WTC11 (cell line): ENCODE measurements around the gene BNIP2.

ENCODE experiments used
- ATF1 ChIP-seq: sonication (generic); formaldehyde crosslinking; IDR thresholded peaks from 2 replicates; pipeline ENCODE4 v1.8.1; 2023; ENCODE audit warnings: mild to moderate bottlenecking, moderate library complexity, missing genetic modification reagents
- ATF3 ChIP-seq: sonication (generic); formaldehyde crosslinking; conservative IDR thresholded peaks from 2 replicates; pipeline ENCODE4 v1.8.1; 2022; ENCODE audit warnings: mild to moderate bottlenecking, missing genetic modification reagents
- ATF6 ChIP-seq: sonication (generic); formaldehyde crosslinking; IDR thresholded peaks from 2 replicates; pipeline ENCODE4 v1.8.1; 2023; ENCODE audit warnings: mild to moderate bottlenecking, missing genetic modification reagents
- CTCF ChIP-seq: fragments of 200-600 bp; IDR thresholded peaks from 2 replicates; pipeline ENCODE4 v1.8.0; 2022; ENCODE audit warnings: antibody characterized with exemption
- ESRRA ChIP-seq: sonication (generic); formaldehyde crosslinking; IDR thresholded peaks from 2 replicates; pipeline ENCODE4 v1.8.1; 2022; ENCODE audit warnings: mild to moderate bottlenecking, missing genetic modification reagents, borderline replicate concordance
- IRF1 ChIP-seq: sonication (generic); formaldehyde crosslinking; IDR thresholded peaks from 2 replicates; pipeline ENCODE4 v1.8.0; 2023; ENCODE audit warnings: missing genetic modification reagents
- RORB ChIP-seq: fragments of 250-450 bp; sonication (Bioruptor Pico); IDR thresholded peaks from 2 replicates; pipeline ENCODE4 v1.9.0; 2021; ENCODE audit warnings: mild to moderate bottlenecking
- SMAD3 ChIP-seq: sonication (generic); formaldehyde crosslinking; IDR thresholded peaks from 2 replicates; pipeline ENCODE4 v1.8.0; 2022; ENCODE audit warnings: missing genetic modification reagents, mild to moderate bottlenecking, borderline replicate concordance
- STAT6 ChIP-seq: sonication (generic); formaldehyde crosslinking; conservative IDR thresholded peaks from 2 replicates; pipeline ENCODE4 v1.8.1; 2023; ENCODE audit warnings: mild to moderate bottlenecking, low read depth, missing genetic modification reagents, moderate library complexity
- ZNF423 ChIP-seq: fragments of 250-450 bp; sonication (Bioruptor Pico); IDR thresholded peaks from 2 replicates; pipeline ENCODE4 v2.1.2; 2022; ENCODE audit warnings: mild to moderate bottlenecking, moderate library complexity

- TF ChIP-seq RORB, result no peak
- no peak for TF ChIP-seq STAT6
- no peak for TF ChIP-seq CTCF
- no peak for TF ChIP-seq ATF1 (CRISPR knock-in tag)
- no peak for TF ChIP-seq ZNF423 (CRISPR knock-in tag)
- TF ChIP-seq ATF6 (CRISPR knock-in tag), result no peak
- TF ChIP-seq ESRRA (CRISPR knock-in tag), result no peak
- TF ChIP-seq IRF1, result no peak
- no peak for TF ChIP-seq SMAD3 (CRISPR knock-in tag)
- TF ChIP-seq ATF3 (CRISPR knock-in tag), result no peak
These were observed 8.8 kb downstream of the BNIP2 start for GRCh38 chr15:59680346-59680745.
